Measurements from ENCODE around the gene AQP11.
"Not testable (repeated sequence)": the region's sequence is repeated elsewhere in the genome, so short reads cannot be mapped to it uniquely, and the experiment has no call there.

AQP11 gene

GRCh38 chr11:77589521-77590193 lies at the start of gene AQP11:
Gene AQP11 (plus strand): TSS chr11:77589953. CDS start chr11:77589993, 40 bp downstream.
- DNase-seq (ENCODE audit: low read depth), result peak; percentile 77

GRCh38 chr11:77542296-77542695 lies 47.5 kb upstream of the AQP11 start:
- peak; percentile 80 for DNase-seq (ENCODE audit: low read depth)

GRCh38 chr11:77547047-77547836 lies 42.5 kb upstream of the AQP11 start:
- no peak for DNase-seq (ENCODE audit: low read depth)

GRCh38 chr11:77547863-77548551 lies 41.7 kb upstream of the AQP11 start:
- DNase-seq (ENCODE audit: low read depth), result peak; percentile 71

GRCh38 chr11:77548552-77549445 lies 41.0 kb upstream of the AQP11 start:
- no peak for DNase-seq (ENCODE audit: low read depth)

GRCh38 chr11:77551426-77551825 lies 38.3 kb upstream of the AQP11 start:
- DNase-seq (ENCODE audit: low read depth), result not testable (repeated sequence)

- peak; percentile 14 for DNase-seq (ENCODE audit: low read depth)
Measured at GRCh38 chr11:77557553-77557952, 32.2 kb upstream of the AQP11 start.

- peak; percentile 78 for DNase-seq (ENCODE audit: low read depth)
Measured at GRCh38 chr11:77558380-77558779, 31.4 kb upstream of the AQP11 start.

GRCh38 chr11:77559686-77560401 lies 29.9 kb upstream of the AQP11 start:
- DNase-seq (ENCODE audit: low read depth), result peak; percentile 96

- DNase-seq (ENCODE audit: low read depth), result peak; percentile 85
Measured at GRCh38 chr11:77560605-77561004, 29.1 kb upstream of the AQP11 start.

GRCh38 chr11:77561257-77561656 lies 28.5 kb upstream of the AQP11 start:
- DNase-seq (ENCODE audit: low read depth), result no peak

- no peak for DNase-seq (ENCODE audit: low read depth)
Measured at GRCh38 chr11:77568306-77568705, 21.4 kb upstream of the AQP11 start.

GRCh38 chr11:77568916-77569675 lies 20.7 kb upstream of the AQP11 start:
- DNase-seq (ENCODE audit: low read depth), result no peak

GRCh38 chr11:77569676-77570070 lies 20.1 kb upstream of the AQP11 start:
- no peak for DNase-seq (ENCODE audit: low read depth)

- DNase-seq (ENCODE audit: low read depth), result peak; percentile 84
Measured at GRCh38 chr11:77570896-77571295, 18.9 kb upstream of the AQP11 start.

GRCh38 chr11:77575428-77575827 lies 14.3 kb upstream of the AQP11 start:
- DNase-seq (ENCODE audit: low read depth), result peak; percentile 62

GRCh38 chr11:77580712-77581337 lies 8.9 kb upstream of the AQP11 start:
- DNase-seq (ENCODE audit: low read depth), result peak; percentile 25

GRCh38 chr11:77589181-77589520 lies 602 bp upstream of the AQP11 start:
- DNase-seq (ENCODE audit: low read depth), result no peak

- DNase-seq (ENCODE audit: low read depth), result peak; percentile 53
Measured at GRCh38 chr11:77590194-77590782, 535 bp downstream of the AQP11 start.

- no peak for DNase-seq (ENCODE audit: low read depth)
Measured at GRCh38 chr11:77592727-77593126, 3.0 kb downstream of the AQP11 start.

Data from amniotic epithelial cell (primary cell).